GM12878 (cell line): ENCODE data around the gene KDM4C. TPM values are rescaled to one million over a fixed set of nuclear protein-coding genes. Genes with fewer than 3 reads are reported as not detected.
A peak's percentile ranks its signal among the peaks of the same experiment; 100 is the strongest.

Experiments
- ATAC-seq: fragments of 200-7000 bp; cut with Tn5 transposase; 3 replicates; pipeline ENCODE4 v1.9.1; 2020; ENCODE audit warnings: mild to moderate bottlenecking, moderate library complexity
- BruUV-seq: library from RNA; stranded (reverse); fragments of 400-500 nt; replicated peaks from 2 replicates; lab custom pipeline; 2021; lab: Mats Ljungman, UMichigan
- CTCF ChIA-PET: fragments of 300-600 bp; sonication (Branson Sonifier 250); formaldehyde crosslinking; extraction: SDS; loops from one replicate; lab custom pipeline; 2021; ENCODE audit warnings: inconsistent platforms; lab: Yijun Ruan, JAX
- POLR2A ChIA-PET: fragments of 350-600 bp; formaldehyde crosslinking; extraction: SDS; loops from one replicate; lab custom pipeline; 2021; ENCODE audit warnings: inconsistent platforms; lab: Charles Lee
- RAD21 ChIA-PET: fragments of 300-600 bp; sonication (Branson Sonifier 250); formaldehyde crosslinking; loops from one replicate; lab custom pipeline; 2023; ENCODE audit warnings: antibody characterized with exemption; ENCODE audit not compliant: unreplicated experiment; lab: Charles Lee
- SMC1A ChIA-PET: fragments of 300-600 bp; sonication (Branson Sonifier 250); formaldehyde crosslinking; loops from one replicate; lab custom pipeline; 2023; ENCODE audit not compliant: unreplicated experiment, uncharacterized antibody; lab: Charles Lee
- DNase-seq: peaks from one replicate; pipeline ENCODE4 v3.0.0-alpha.2; 2011; ENCODE audit warnings: low read depth, low spot score
- FAIRE-seq: peaks from 3 replicates; lab custom pipeline; 2011; peaks lifted over from hg19 to GRCh38; lab: Jason Lieb, UNC
- H2AFZ ChIP-seq: 2 replicates; pipeline ENCODE4 v1.6.0; 2011; ENCODE audit warnings: low read depth, low read length, control low read depth; ENCODE audit not compliant: control insufficient read depth
- H3K27ac ChIP-seq: 2 replicates; pipeline ENCODE4 v1.5.1; 2011; ENCODE audit warnings: control low read depth; ENCODE audit not compliant: control insufficient read depth, insufficient read depth
- H3K27me3 ChIP-seq, 2 experiments: replicated peaks in 1 of 2; 2 replicates each; pipeline versions ENCODE4 v1.6.0 to v1.6.1; 2011; ENCODE audit warnings: low read length in 1 of 2; ENCODE audit not compliant: control insufficient read depth in 2 of 2, insufficient read depth in 2 of 2
- H3K36me3 ChIP-seq, 2 experiments: 2 replicates each; pipeline ENCODE4 v1.5.1; 2011; ENCODE audit warnings: low read length in 1 of 2; ENCODE audit not compliant: control insufficient read depth in 2 of 2, insufficient read depth in 2 of 2
- H3K4me1 ChIP-seq: 2 replicates; pipeline ENCODE4 v1.6.1; 2011; ENCODE audit warnings: mild to moderate bottlenecking, low read length, moderate library complexity, mixed read lengths; ENCODE audit not compliant: control insufficient read depth, insufficient read depth
- H3K4me2 ChIP-seq: 2 replicates; pipeline ENCODE4 v1.6.0; 2011; ENCODE audit warnings: control low read depth; ENCODE audit not compliant: control insufficient read depth, insufficient read depth
- H3K4me3 ChIP-seq: fragments of 200-600 bp; sonication (generic); 2 replicates; pipeline ENCODE4 v1.5.1; 2016
- H3K79me2 ChIP-seq: 2 replicates; pipeline ENCODE4 v1.6.0; 2011; ENCODE audit warnings: low read length; ENCODE audit not compliant: control insufficient read depth, insufficient read depth
- H3K9ac ChIP-seq: 2 replicates; pipeline ENCODE4 v1.8.0; 2011; ENCODE audit warnings: low read length, control low read depth, mixed read lengths; ENCODE audit not compliant: control insufficient read depth, insufficient read depth
- H3K9me3 ChIP-seq: replicated peaks from 3 replicates; pipeline ENCODE4 v1.5.1; 2011; ENCODE audit warnings: mild to moderate bottlenecking, low read length; ENCODE audit not compliant: control insufficient read depth, insufficient read depth
- H4K20me1 ChIP-seq: 2 replicates; pipeline ENCODE4 v1.6.0; 2011; ENCODE audit not compliant: control insufficient read depth, insufficient read depth
- BMI1 ChIP-seq: fragments of 450-650 bp; IDR thresholded peaks from 2 replicates; pipeline ENCODE4 v1.6.1; 2016; ENCODE audit warnings: mild to moderate bottlenecking, moderate library complexity, borderline replicate concordance
- DPF2 ChIP-seq: fragments of 450-650 bp; IDR thresholded peaks from 2 replicates; pipeline ENCODE4 v1.6.1; 2017; ENCODE audit warnings: mild to moderate bottlenecking
- EGR1 ChIP-seq, 2 experiments: IDR thresholded peaks; 1 replicate in 1 of 2; 2 replicates in 1 of 2; pipeline ENCODE4 v1.6.1; 2011 to 2012; ENCODE audit warnings: low read depth in 2 of 2, low read length in 2 of 2, borderline replicate concordance in 1 of 2, mild to moderate bottlenecking in 1 of 2, moderate library complexity in 1 of 2
- ETV6 ChIP-seq, 2 experiments: fragments of 450-650 bp in 1 of 2; IDR thresholded peaks in 1 of 2; conservative IDR thresholded peaks in 1 of 2; 2 replicates each; pipeline ENCODE4 v1.6.1; 2014; ENCODE audit warnings: antibody characterized with exemption in 1 of 2, borderline replicate concordance in 1 of 2, low read depth in 1 of 2, mild to moderate bottlenecking in 1 of 2, moderate library complexity in 1 of 2
- HCFC1 ChIP-seq: fragments of 150-350 bp; IDR thresholded peaks from 2 replicates; pipeline ENCODE4 v1.6.1; 2014; ENCODE audit warnings: low read length
- HSF1 ChIP-seq: fragments of 150-350 bp; IDR thresholded peaks from 2 replicates; pipeline ENCODE4 v1.6.1; 2014; ENCODE audit warnings: mild to moderate bottlenecking, low read depth, low read length
- MTA2 ChIP-seq: fragments of 450-650 bp; IDR thresholded peaks from 2 replicates; pipeline ENCODE4 v1.6.1; 2016; ENCODE audit warnings: low read depth, mild to moderate bottlenecking, moderate library complexity
- NFIC ChIP-seq: IDR thresholded peaks from 2 replicates; pipeline ENCODE4 v1.6.1; 2012; ENCODE audit warnings: low read depth, mild to moderate bottlenecking, inconsistent platforms, low read length, moderate library complexity
- RAD21 ChIP-seq: IDR thresholded peaks from 2 replicates; pipeline ENCODE4 v1.6.1; 2011; ENCODE audit warnings: mild to moderate bottlenecking, low read depth, low read length, moderate library complexity; ENCODE audit not compliant: insufficient read depth
- RCOR1 ChIP-seq: conservative IDR thresholded peaks from 2 replicates; pipeline ENCODE4 v1.6.1; 2012; ENCODE audit warnings: low read depth, low read length, improper control_type of control experiment
- RUNX3 ChIP-seq: IDR thresholded peaks from 2 replicates; pipeline ENCODE4 v1.6.1; 2012; ENCODE audit warnings: low read length, inconsistent platforms
- SREBF1 ChIP-seq: IDR thresholded peaks from 2 replicates; pipeline ENCODE4 v1.6.1; 2012; ENCODE audit warnings: mild to moderate bottlenecking, low read length
- SREBF2 ChIP-seq: IDR thresholded peaks from 2 replicates; pipeline ENCODE4 v1.6.1; 2012; ENCODE audit warnings: mild to moderate bottlenecking, low read length
- TCF7 ChIP-seq: IDR thresholded peaks from 2 replicates; pipeline ENCODE4 v1.6.1; 2014; ENCODE audit warnings: antibody characterized with exemption, borderline replicate concordance
- ZSCAN29 ChIP-seq: fragments of 450-650 bp; IDR thresholded peaks from 2 replicates; pipeline ENCODE4 v1.6.1; 2017; ENCODE audit warnings: mild to moderate bottlenecking, moderate library complexity
- WGBS: methylation state at CpG from one replicate; pipeline ENCODE4 v1.1.6; 2016; ENCODE audit warnings: low lambda C conversion rate; ENCODE audit not compliant: insufficient replicate concordance, insufficient coverage; ENCODE audit errors: missing lambda C conversion rate; 5-methylcytosine and 5-hydroxymethylcytosine counted together
- in situ Hi-C: fragments of 300-500 bp; cut with MboI; formaldehyde crosslinking; loops from 9 replicates; pipeline ENCODE4 v1.14.3; 2018; ENCODE audit warnings: mixed read lengths
- intact Hi-C: fragments of 100-400 bp; cut with micrococcal nuclease; formaldehyde crosslinking; loops from one replicate; pipeline ENCODE4 v1.14.2; 2022; ENCODE audit not compliant: unreplicated experiment
- polyA plus RNA-seq, 11 experiments: library from polyadenylated mRNA; depleted of rRNA in 4 of 11; unstranded in 6 of 11; stranded (reverse) in 5 of 11; fragments of >200 nt; fragmentation: Nextera tagmentation in 4 of 11; fragmentation: Illumina TruSeq in 1 of 11; extraction: Ambion mirVana in 4 of 11; extraction: Trizol in 1 of 11; gene quantifications; 1 replicate in 1 of 11; 2 replicates in 10 of 11; pipeline versions ENCODE4 v1.2.1 to v1.2.3, GENCODE V29; 2011 to 2016; ENCODE audit warnings: inconsistent platforms in 2 of 11, missing spikeins in 2 of 11, low read depth in 1 of 11
- total RNA-seq, 4 experiments: library from RNA; depleted of rRNA in 3 of 4; stranded (reverse); fragments of >200 nt in 3 of 4; fragmentation: Illumina TruSeq in 1 of 4; extraction: Trizol in 1 of 4; gene quantifications; 2 replicates each; pipeline versions ENCODE4 v1.2.1 to v1.2.3, GENCODE V29; 2013 to 2021
- TF ChIP-seq, protein P1 (sequence below): fragments of 450-650 bp; IDR thresholded peaks from 2 replicates; pipeline ENCODE4 v1.6.1; 2017; ENCODE audit warnings: mild to moderate bottlenecking, low read depth, inconsistent platforms; ENCODE audit not compliant: poor library complexity, severe bottlenecking

KDM4C gene
- total and polyA plus RNA-seq, 10 of the 15 experiments (the other 5 are each of a cell fraction or from before 2014, with no cell fraction given): 6.8 to 41.2 (median 20.1) TPM

DNA sequence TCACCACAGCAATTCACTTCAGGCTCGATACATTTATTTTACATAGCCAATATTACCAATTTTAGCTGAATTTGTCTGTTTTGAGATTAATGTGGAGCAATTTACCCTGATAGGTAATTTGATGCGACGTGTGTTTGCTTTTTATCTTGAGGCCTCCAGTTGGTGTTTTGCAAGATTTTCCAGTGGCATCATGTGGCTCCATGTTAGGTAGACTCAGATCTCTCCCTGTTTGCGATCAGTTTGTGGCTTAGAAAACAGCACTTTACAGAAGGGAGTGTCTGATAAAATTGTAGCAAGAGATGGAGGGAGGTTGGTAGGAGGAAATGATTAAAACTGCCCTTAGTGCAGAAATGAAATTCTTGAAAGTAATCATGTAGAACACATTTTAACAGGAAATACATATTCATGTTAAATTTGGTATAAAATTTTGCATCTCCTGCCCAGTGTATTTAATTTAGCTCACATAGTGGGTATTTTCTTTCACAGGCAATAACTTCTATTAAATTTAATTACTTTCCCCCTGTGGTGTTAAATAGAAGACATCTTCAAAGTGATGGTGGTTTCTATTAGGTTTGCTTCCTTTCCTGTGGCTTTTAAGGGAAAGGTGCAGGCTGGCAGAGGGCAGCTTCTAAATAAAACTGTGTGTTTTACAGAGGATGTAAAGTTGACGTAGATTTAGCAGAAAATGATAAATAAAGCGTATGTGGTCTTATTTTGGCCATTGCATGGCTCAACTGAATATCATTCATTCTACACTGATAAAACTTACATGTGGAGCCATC lies 135.8 kb downstream of the KDM4C start:
- Histone ChIP-seq H3K36me3 (peaks cover 1 to 8% of the 10 kb centered on the region in 2 experiments; a peak in 2 of 4 replicates), H4K20me1 (no peaks in the 10 kb centered on the region), H3K4me1 (peaks cover 28% of the 10 kb centered on the region), H3K9ac (no peak overlapping the region), H2AFZ (no peak overlapping the region), H3K4me2 (peak overlapping the region; percentile 45), H3K79me2 (no peaks in the 10 kb centered on the region; the same call in 1 of the 2 replicates), H3K27me3 (no peaks in the 10 kb centered on the region), H3K4me3 (no peak overlapping the region), H3K9me3 (no peaks in the 10 kb centered on the region; the same call in 2 of the 3 replicates), H3K27ac (peak overlapping the region; percentile 56)
- in situ Hi-C loops: no loop called here
- TF ChIP-seq ETV6 (conservative IDR thresholded peaks at IDR 0.05 in 1 of 2, IDR thresholded peaks at IDR 0.05 in 1 of 2; ENCODE audit: borderline replicate concordance in 1 of 2, low read depth in 1 of 2): peak in 1 of 2 experiments; percentile 54; a peak in 1 of 4 replicates
- no peak for TF ChIP-seq HCFC1
- no peak for TF ChIP-seq RCOR1
- TF ChIP-seq SREBF1: no peak
- peak; percentile 85; the same call in 1 of the 2 replicates for TF ChIP-seq NFIC
- TF ChIP-seq, protein P1, sequence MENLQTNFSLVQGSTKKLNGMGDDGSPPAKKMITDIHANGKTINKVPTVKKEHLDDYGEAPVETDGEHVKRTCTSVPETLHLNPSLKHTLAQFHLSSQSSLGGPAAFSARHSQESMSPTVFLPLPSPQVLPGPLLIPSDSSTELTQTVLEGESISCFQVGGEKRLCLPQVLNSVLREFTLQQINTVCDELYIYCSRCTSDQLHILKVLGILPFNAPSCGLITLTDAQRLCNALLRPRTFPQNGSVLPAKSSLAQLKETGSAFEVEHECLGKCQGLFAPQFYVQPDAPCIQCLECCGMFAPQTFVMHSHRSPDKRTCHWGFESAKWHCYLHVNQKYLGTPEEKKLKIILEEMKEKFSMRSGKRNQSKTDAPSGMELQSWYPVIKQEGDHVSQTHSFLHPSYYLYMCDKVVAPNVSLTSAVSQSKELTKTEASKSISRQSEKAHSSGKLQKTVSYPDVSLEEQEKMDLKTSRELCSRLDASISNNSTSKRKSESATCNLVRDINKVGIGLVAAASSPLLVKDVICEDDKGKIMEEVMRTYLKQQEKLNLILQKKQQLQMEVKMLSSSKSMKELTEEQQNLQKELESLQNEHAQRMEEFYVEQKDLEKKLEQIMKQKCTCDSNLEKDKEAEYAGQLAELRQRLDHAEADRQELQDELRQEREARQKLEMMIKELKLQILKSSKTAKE: no peak
- TF ChIP-seq SREBF2: no peak
- TF ChIP-seq RAD21: no peak
- peak; percentile 77 for TF ChIP-seq TCF7
- TF ChIP-seq DPF2: peak; percentile 54; the same call in 1 of the 2 replicates
- no peak for TF ChIP-seq EGR1 (IDR thresholded peaks at IDR 0.05; ENCODE audit: borderline replicate concordance in 1 of 2, low read depth in 2 of 2, low read length in 2 of 2)
- peak; percentile 80 for TF ChIP-seq RUNX3
- no peak for TF ChIP-seq HSF1
- 0 out of 2 replicates have a peak, but pooled peaks have one; percentile 51 for TF ChIP-seq MTA2
- no peak for TF ChIP-seq ZSCAN29
- no peak for TF ChIP-seq BMI1
- WGBS: 65% methylated on average over 6 of the region's 6 CpGs
- ATAC-seq: peak; percentile 83
- BruUV-seq: no TSS peak
- ChIA-PET SMC1A (interaction anchor here (0.6 to 2.8 kb wide), 6 partner anchors 9 to 538 kb away, joined by 3 to 9 read pairs (median 4); no protein-coding TSS in a partner anchor), RAD21 (interaction anchor here (0.6 kb wide), 1 partner anchor 472 kb away, joined by 3 read pairs; no protein-coding TSS in a partner anchor), CTCF (interaction anchor here (1.2 to 1.6 kb wide), 2 partner anchors 46 to 66 kb away, joined by 3 read pairs; no protein-coding TSS in a partner anchor), POLR2A (interaction anchor here (1.0 kb wide), 1 partner anchor 136 kb away, joined by 3 read pairs; the partner anchor contains the start of gene KDM4C)
- peak; percentile 20 for DNase-seq
- FAIRE-seq: peak; percentile 41
- intact Hi-C loops: no loop called here
